ENCODE results near the gene SUGP2.

SUGP2 gene

DNA sequence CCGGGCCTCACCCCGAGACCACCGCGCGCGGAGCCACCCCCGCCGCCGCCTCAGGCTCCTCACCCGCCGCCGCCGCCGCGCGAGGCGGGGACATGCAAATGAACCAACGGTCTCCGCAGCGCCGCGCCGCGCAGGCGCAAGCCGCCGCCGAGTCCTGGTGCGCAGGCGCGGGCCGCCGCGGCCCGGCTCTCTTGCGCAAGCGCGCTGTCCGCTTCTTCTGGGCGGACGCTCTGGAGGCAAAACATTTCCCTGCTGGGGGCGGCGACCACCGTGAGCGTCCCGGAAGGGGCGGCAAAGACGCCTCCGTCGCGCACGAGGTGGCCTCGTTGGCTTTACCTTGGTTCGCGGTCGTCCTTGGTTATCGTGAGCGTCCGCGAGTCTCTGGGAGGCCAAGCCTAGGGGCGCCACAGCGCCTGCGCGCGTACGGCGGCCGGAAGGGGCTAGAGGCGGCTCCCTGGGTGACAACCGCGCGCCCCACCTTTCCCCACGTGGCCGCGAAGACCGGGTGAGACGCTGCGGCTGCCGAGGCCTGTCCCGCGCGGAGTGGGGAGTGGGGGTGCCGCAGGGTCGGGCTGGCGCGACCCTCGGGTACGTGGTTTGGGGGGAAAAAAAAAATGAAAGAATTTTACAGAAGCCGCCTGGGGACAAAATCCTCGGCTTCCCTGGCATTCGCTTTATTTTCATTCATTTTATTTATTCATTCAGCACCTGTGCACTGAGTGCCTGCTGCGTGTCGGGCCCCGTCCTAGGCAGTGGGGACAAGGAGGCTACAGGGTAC is at the start of gene SUGP2, which contains the start of gene ARMC6:
Gene SUGP2, minus strand, starts transcription at position 92 of the 778 bp plus-strand sequence. CDS start 2,446 bp downstream, outside the sequence.
Gene ARMC6, plus strand, starts transcription at position 178 of the 778 bp plus-strand sequence. CDS start 607 bp downstream, outside the sequence.
- peak; percentile 90 for DNase-seq (ENCODE audit: low spot score)

DNA sequence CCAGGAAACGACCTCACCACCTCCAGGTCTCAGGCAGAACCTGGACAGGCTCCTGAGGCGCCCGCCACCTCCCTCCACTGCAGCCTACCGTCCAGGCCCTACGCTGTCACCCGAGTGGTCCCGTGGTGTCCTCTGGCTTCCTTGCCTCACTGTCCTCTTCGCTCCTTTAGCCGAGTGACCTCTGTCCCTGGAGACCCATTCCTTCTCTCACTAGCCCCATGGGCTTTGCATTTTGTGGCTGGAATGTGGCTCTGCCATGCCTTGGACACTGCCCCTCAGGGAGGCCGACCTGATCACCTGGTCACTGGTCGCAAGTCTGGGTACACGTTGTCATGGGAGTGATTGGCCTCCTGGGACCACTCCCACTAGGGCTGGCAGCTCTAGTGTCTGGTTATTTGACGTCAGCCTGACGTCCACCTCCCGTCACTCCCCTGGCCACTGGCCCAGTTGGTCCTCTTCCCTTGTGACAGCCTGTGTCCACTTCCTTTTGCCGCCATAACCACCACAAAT is 48.4 kb upstream of the SUGP2 start:
- DNase-seq (ENCODE audit: low spot score) = no peak

DNA sequence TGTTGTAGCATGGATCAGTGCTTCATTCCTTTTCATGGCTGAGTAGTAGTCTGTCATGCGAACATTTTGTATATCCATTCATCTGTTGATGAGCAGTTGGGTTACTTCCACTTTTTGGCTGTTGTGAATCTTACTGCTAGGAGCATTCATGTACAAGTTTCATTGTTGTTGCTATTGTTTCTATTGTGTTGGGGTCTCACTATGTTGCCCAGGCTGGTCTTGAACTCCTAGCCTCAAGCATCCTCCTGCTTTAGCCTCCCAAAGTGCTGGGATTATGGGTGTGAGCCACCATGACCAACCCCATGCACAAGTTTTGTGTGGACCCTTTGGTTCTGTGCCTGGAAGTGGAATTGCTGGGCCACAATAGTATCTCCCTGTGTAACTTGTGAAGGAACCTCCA is 46.3 kb upstream of the SUGP2 start:
- DNase-seq (ENCODE audit: low spot score) = no peak

DNA sequence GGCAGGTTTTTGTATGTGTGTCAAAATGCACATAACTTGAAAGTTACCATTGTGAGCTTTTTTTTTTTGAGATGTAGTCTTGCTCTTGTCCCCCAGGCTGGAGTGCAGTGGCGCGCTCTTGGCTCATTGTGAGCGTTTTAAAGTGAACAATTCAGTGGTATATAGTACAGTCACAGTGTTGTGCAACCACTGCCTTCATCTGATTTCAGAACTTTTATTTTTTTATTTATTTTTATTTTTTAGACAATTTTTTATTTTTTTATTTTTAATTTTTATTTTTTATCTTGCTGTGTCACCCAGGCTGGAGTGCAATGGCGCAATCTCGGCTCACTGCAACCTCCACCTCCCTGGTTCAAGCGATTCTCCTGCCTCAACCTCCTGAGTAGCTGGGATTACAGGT is 45.5 kb upstream of the SUGP2 start:
- DNase-seq (ENCODE audit: low spot score) = no peak

DNA sequence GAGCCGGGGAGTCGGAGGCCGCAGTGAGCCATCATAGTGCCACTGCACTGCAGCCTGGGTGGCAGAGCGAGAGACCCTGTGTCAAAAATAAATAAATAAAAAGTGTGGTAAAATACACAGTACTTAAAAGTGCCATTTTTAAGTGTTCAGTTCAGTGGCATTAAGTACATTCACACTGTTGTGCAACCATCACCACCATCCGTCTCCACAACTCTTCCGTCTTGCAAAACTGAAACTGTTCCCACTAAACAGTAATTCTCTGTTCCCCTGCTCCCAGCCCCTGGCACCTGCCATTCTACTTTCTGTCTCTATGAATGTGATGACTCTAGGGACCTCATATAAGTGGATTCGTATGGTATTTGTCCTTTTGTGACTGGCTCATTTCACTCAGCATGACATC is 43.8 kb upstream of the SUGP2 start:
- no peak for DNase-seq (ENCODE audit: low spot score)

DNA sequence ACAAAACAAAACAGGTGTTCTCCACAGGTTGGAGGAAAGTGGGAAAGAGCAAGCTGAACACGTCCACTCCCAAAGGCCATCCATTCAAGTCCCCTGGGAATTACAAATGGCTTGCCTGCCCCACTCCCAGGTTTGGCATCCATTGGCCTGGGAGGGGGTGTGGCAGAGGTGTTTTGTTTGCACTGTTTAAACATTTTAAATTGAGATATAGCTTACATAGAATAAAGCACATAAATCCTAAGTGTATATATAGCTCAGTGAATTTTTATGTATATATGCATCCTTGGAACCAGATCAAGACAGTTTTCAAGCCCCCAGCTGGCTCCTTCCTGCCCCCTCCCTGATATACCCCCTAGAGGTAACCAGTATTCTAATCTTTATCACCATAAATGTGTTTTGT is 43.2 kb upstream of the SUGP2 start:
- DNase-seq (ENCODE audit: low spot score) = no peak

DNA sequence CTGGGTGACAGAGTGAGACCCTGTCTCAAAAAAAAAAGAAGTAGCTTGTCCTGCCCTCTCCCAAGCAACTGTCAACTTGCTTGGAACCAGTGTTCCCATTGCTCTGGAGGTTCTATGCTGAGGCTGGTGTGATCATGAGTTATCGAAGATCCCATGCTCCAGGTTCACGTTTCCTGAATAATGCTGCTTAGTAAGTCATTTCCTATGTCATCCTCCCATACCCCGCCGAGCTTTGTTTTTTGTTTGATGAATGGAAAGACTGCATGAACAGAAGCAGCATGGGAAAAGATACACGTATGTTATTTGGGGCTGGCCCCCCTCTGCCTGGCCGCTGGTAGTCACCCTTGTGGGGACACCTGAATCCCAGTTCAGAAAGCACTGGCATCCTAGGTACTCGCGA is 41.8 kb upstream of the SUGP2 start:
- DNase-seq (ENCODE audit: low spot score) = no peak

DNA sequence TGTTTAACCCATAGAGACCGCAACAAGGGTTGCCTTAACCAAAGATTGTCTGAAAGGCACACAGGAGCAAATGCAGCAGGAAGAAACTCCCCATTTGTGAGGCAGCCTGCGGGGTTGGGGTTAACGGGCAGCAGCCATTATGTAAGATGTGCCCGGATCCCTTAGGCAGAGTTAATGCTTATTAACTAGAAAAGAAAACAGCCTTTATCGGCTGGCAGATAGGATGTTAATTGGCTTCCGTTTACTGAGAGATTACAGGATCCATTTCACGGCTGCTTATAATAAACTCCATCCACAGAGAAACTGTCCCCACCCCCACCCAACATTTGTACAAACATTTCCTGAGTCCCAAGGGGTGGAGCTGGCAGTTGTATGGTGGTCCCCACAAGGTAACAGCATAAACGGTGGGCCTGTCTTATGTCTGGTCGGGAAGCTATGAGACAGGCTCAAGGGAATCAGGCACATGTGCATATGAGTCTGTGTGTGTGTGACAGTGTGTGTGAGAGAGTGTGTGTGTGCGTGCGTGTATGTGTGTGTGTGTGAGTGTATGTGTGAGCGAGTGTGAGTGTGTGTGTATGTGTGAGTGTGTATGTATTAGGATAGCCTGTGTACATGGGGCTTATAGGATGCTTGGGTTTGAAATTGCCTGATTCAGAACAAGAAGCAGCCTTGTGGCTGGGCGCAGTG is 41.0 kb upstream of the SUGP2 start:
- no peak for DNase-seq (ENCODE audit: low spot score)

DNA sequence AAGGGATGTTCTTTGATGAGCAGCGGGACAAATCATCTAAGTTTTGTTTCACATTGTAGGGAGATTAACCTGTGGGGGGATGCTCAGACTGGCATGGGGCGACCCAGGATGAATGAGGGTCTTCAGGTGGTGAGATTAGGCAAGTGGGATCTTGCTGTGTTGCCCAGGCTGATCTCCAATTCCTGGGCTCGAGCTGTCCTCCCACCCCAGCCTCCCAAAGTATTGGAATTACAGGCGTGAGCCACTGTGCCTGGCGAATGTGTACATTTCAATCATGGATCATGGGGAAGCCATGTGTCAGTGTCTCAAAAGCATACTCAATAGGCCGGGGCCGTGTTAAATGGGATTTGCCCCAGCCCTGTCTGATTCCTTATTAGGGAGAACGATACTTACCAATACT is 38.6 kb upstream of the SUGP2 start:
- no peak for DNase-seq (ENCODE audit: low spot score)

DNA sequence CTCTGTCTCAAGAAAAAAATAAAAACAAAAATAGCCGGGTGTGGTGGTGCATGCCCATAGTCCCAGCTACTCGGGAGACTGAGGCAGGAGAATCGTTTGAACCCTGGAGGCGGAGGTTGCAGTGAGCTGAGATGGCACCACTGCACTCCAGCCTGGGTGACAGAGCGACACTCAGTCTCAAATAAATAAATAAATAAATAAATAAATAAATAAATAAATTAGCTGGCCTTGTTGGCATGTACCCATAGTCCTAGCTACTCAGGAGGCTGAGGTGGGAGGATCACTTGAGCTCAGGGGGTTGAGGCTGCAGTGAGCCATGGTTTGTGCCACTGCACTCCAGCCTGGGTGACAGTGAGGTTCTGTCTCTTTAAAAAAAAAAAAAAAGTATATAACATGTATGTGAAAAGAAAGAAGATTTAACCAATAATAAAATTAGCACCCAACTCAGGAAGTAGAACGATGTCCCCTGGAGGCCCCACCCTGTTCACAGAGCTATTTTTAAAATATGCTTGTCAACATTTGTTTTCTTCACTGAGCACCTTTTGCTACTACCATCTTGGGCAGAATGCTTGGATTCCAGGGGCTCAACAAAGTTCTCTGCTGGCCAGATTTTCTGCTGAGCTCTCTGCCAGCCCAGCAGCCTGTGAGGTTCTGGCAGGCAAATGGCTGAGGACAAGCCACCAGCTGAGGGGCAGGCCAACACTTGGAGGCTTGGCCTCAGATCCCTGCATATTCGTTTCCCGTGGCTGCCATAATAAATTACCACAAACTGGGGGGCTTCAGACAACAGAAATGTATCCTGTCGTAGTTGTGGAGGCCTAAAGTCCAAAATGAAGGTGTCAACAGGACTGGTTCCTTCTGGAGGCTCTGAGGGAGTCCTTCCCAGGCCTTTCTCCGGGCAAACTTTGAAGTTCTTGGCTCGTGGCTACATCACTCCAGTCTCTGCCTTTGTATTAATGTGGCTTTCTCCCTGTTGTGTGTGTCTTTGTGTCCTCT is 35.6 kb upstream of the SUGP2 start:
- no peak for DNase-seq (ENCODE audit: low spot score)

DNA sequence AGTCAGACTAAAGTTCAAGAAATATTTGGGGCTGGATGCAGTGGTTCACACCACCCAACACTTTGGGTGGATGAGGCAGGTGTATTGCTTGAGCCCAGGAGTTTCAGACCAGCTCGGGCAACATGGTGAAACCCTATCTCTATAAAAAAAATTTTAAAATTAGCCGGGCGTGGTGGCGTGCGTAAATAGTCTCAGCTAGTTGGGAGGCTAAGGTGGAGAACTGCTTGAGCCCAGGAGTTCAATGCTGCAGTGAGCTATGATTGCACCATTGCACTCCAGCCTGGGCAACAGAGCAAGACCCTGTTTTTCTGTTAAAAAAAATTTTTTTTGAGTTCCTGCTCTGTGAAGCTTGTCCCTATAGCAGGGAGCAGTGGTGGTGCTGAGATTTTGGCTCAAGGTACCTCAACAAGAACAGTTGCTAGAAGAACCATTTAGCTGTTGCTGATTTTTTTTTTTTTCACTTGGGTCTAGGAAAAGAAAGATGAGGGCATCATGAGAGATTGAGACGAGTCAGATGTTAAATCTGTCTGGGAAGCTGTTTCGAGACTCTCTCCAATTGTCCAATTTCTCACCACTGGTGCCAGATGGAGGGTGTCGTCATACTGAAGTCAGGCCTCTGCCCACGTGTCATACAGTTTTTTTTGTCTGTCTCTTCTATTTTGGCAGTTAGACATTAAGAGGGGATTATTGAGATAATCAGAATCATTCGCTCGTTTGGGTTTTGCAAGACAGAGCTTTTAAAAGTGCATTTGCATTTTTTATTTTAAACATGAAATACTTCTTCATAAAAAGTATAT is 34.2 kb upstream of the SUGP2 start:
- DNase-seq (ENCODE audit: low spot score) = no peak

DNA sequence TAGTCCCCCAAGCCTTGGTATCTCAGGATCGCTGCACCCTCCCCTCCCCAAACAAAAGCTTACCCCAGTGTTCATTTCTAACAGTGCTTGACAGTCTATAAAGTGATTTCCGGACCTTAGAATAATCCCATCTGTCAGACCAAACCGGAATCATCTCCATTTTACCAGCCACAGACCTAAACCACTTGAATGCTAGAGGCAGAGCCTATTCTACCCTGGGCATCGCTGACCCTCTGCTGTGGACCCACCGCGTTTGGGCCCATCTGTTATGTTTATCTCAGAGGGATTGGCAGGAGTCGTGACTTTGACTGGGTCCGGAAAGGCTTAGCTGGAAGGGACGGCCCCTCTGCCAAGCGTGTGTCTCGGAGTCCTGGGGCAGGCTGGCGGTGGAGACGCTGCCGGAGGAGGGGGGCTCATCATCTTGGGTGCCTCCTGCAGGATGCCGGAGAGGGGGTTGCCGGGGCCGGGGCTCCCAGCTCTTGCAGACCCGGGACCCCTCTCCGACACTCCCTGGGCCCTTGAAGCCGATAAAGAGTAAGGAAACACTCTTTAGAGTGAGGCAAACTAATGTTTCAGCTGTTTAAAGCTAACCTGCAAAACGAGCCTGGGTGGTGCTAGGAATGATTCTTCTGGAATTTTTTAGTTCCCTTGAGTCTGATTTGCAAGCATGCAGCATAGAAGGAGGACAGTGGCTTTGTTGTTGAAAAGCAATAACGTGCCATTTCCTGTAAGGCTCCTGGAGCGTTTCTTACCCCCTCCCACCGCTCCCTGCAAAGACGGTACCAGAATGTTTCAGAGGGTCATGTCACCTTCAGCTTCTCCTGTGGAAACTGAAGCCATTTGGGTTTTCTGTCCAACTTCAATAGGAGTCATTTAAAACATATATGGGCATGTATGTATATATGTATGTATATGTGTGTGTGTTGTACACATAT is 31.8 kb upstream of the SUGP2 start:
- no peak for DNase-seq (ENCODE audit: low spot score)

DNA sequence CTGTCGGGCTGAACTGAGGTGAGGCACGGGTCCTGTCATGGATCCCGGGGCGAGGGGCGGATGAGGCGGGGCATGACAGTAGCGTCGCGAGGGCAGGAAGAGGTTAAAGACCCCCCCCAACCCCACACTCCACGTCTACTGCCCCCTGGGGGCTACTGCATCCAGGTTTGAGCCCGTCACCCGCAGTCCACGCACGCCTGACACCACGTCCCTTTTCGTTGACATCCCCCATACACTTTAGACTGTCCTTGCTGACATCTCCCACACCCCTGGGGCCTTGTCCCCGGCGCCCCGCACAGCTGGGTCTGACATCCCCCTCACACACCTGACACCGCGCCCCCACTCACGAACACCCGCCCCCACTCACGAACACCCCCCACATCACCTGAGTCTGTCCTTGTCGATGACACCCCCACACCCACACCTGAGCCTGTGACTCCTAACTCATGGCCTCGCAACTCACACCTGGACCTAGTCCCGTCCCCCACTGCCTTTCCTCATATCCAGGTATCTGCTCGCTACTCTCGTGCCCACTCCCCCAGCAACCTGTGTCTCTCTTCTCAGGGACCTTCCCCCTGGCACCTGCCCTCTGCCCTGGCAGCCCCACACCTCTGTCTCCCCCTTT is 30.9 kb upstream of the SUGP2 start:
- no peak for DNase-seq (ENCODE audit: low spot score)

DNA sequence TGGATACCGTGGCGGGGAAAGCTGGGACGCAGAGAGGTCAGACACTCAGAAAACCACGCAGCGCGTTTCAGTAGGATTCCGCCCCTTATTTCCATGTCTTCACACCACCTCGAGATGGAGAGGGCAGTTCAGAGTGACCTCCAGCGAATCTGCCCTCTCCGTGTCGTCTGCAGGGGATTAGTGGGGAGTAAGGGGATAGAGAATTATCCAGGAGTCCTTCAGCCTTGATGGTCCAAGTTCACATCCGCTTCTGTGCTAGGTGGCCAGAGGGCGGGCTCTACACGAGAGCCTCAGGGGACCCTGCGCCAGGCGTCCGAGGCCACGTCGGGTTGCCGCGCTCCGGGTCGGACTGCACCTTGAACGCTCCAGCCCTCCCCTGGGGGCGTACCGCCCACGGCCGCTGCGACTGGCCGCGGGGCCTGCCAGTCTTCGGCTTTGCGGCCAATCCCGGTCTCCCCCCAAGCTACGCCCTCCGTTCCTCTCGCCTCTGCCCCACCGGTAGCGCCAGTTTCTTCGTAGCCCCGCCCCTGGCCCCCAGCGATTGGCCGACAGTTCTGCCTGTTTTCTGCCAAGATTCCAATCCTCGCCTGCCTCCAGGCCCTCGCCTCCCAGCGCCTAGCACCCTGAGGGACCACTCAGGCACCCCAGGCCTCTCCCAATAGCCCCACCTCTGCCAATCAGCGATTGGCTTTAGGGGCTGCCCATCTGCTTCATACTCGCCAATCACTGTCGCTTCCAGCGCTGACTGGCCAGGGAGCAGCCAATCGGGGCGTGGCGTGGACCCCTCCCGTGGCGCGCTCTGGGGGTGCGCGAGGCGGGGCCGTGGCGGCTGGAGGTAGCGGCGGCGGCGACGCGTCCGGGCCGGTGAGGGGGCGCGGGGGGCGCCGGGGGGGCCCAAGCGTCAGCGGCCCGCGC is 30.1 kb upstream of the SUGP2 start, which contains the start of gene SLC25A42:
Gene SLC25A42, plus strand, starts transcription at position 812 of the 915 bp plus-strand sequence. CDS start 32,131 bp downstream, outside the sequence.
- peak; percentile 99 for DNase-seq (ENCODE audit: low spot score)

DNA sequence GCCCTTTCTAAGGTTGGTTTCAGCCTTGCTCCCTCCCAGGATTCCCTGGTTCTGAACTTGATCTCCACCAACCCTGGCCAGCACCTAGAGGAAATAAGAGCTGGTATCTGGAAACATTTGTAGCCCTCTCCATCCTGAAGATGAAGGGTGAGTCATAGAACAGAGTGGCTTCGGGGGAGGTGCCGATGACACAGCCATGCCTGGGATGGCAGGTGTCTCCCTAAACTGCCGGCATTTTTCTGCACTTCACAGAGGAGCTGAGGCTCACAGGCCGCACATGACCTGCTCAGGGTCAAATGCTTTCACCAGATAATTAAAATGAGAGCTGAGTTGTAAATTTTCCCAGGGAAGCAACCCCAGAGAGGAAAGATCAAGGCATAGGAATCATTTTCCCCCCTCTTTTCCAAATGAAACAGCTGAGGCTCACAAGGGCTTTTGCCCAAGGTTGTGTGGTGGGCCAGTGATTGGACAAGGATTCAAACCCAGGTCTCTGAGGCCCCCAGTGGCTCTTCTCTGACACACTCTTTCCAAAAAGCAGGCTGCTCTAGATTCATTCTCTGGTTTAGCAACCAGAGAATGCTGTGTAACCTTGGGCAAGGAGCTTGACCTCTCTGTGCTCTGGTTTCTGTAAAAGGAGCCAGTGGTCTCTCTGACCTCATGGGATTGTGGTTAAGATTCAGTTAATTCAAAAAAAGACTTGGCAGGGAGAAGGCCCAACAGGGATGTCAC is 29.3 kb upstream of the SUGP2 start:
- peak; percentile 49 for DNase-seq (ENCODE audit: low spot score)

DNA sequence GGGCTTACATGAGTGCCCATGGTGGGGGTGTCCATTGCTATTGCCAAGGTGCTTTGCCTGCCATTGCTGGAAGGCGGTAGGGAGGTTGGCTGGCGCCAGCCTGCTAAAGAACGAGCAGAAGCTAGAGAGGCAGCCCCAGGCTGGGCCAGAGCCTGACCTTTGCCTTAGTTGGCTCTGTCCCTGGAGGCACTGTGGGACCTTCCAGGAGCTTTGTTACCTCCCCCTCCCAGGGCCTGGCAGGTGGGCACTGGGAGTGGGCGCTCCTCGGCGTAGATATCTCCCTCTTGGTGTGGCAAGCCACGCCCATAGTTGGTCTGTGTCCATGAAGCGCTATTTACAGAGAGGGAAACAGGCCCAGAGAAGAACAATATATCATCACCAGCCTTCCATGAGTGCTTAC is 28.2 kb upstream of the SUGP2 start:
- DNase-seq (ENCODE audit: low spot score) = no peak

DNA sequence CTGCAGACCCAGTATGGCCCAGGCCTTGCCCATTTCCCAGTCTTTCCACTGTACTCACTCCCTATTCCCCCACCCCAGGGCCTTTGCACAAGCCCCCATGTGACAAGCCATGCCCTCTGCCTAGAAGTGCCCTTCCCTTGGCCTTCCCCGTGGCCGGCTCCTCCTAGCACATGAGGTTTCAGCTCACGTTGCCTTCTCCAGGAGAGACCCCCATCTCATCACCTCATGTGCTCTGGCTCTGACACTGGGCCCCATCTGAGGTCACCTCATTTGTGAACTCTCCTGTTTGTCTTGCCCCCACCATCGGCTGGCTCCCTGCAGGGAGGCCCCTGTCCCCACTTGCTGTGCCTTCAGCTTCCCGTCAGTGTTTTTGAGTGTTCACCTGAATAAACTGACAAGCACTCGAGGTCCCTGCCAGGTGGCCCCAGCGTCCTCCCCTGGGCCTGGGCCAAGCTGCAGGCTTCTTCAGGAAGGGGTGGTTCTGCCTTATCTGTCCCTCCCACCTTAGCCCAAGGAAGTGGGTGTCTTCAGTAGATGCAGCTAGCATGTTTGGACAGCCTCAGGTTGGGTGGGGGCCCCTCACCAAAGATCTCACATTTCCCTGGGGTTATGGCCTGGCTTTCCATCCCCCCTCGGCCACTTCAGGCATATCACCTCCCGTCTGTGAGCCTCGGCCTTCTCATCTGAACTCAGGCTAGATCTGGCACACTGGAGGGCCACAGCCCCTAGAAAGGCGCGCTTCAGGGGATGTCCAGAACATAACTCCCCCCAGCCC is 26.7 kb upstream of the SUGP2 start:
- no peak for DNase-seq (ENCODE audit: low spot score)
